ENCODE results near the gene NQO2.
"Not testable (repeated sequence)": the region's sequence is repeated elsewhere in the genome, so short reads cannot be mapped to it uniquely, and the experiment has no call there.

The NQO2 gene

GRCh38 chr6:2989332-2990247 lies 10.1 kb upstream of the NQO2 start:
- DNase-seq (ENCODE audit: low read depth): peak; percentile 50

DNA sequence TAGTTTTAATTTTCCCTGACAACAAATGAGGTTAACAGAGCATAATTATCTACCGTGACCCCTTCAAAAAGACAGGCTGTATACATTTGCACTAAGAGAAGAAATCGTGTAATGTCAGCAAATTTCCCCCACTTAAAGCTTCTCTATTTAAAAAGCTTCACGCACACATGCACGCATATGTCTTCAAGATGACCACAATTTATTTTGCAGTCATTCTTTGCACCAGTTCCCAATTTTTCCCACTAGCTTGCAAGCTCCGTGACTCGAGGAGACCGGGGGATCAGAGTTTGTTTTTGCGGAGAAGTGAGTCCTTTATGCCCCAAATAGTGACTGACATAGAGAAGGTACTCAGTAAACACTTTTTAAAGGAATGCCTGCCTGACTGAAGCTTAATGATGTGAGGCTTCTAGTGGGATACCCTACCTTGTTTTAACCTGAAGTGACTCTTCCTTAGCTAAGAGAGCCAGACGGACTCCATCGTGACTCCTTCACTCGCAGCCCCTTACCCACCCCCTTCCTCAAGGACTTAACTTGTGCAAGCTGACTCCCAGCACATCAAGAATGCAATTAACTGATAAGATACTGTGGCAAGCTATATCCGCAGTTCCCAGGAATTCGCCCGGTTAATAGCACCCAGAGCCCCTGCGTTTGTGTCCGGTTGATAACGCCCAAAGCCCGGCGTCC lies 9.3 kb upstream of the NQO2 start:
- DNase-seq (ENCODE audit: low read depth): no peak

DNA sequence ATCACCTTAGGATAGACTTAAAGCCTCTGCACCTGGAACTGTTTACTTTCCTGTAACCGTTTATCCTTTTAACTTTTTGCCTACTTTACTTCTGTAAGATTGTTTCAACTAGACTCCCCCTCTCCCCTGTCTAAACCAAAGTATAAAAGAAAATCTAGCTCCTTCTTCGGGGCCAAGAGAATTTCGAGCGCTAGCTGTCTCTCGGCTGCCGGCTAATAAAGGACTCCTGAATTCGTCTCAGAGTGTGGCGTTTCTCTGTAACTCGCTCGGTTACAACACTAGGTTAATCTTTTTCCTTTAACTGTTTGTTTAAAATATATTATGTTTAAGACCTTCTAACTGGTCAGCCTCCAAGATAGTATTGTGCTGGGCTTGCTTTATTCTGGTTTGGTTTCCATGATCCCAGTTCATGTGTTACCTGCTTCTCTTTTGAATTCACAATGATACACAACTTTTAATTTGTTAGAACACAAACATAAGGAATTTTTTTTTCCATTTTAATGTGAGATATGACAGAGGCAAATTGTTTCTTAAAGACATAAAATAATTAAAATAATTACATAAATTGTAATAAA lies 8.7 kb upstream of the NQO2 start:
- no peak for DNase-seq (ENCODE audit: low read depth)

DNA sequence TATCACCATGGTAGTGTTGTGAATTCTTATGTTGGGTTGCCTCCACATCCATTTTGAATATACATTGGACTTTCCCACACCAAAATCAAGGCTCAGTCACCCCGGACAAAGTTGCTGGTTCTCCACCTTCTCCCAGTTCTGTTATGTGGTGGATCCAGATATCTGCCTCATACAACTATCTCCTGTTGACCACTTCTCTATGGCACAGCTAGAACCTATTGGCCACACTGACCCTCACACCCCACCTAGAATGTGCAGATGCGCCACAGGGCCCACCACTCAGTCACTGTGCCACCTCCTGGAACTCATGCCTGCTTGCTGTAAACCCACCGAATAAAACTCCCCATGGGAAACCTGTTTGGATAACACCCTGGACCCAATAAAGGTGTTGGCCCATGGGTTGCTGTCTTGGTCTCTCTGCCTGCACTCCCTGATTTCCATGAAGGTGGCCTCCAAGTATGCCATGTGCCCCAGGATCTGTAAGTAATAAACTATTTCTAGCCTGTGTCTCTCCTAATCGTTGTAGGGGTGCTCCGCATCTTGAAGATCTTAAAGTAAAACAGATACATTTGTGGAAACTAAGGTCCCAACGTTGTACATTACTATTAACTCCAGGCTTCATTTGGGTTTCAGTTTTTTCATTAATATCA lies 7.2 kb upstream of the NQO2 start:
- DNase-seq (ENCODE audit: low read depth): no peak

DNA sequence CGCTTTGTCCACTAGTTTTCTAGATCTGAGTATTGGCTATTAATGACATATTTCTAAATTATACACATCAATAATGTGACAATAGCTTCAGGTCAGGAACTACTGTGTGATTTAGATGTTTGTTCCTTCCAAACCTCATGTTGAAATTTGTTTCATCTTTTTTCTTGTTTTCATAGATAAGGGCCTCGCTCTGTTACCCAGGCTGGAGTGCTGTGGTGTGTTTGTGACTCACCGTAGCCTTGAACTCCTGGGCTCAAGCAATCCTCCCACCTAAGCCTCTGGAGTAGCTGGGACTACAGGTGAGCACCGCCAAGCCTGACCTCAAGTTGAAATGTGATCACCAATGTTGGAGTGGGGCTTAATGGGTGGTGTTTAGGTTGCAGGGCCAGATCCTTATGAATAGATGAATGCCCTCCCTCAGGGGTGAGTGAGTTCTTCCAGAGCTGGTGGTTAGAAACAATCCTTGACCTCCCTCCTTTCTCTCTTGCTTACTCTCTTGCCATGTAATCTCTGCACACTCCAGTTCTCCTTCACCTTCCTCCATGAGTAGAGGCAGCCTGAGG lies 5.9 kb upstream of the NQO2 start:
- DNase-seq (ENCODE audit: low read depth): no peak

DNA sequence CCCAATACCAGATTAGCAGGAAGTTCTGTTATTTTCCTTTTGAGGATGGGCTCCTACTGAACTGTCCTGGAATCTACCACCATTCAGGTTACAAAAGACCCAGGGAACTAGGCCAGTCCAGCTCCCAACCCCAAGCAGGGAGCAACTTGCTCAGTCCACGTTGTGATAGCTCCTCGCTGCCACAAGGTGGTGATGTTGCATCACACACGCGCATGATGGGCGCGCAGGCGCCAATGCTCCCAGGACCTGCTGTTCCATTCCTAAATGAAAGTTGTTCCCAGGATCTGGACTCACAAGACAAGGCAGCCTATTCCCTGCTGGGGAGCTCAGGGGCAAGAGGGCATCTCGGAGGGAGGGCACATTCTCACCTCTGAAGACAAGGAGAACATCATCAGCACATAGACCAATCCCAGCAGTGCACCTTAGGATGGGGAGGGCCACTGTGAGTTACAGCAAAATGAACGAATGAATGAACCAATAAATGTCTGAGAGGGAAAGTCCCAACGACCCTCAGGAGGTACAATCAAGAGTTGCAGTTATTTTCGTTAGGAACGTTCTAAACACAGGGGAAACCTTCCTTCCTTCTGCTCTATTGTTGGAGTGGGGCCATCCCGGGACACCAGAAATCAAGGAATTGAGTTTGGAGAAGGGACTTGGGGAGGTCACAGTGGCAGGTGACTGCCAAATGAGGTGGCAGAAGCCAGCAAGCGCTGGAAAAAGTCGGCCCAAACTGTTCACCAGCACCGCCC lies 1.3 kb upstream of the NQO2 start:
- peak; percentile 9 for DNase-seq (ENCODE audit: low read depth)

- DNase-seq (ENCODE audit: low read depth): no peak
These were observed 586 bp upstream of the NQO2 start for GRCh38 chr6:2998998-2999617.

GRCh38 chr6:3001146-3001772 lies 1.6 kb downstream of the NQO2 start:
- no peak for DNase-seq (ENCODE audit: low read depth)

DNA sequence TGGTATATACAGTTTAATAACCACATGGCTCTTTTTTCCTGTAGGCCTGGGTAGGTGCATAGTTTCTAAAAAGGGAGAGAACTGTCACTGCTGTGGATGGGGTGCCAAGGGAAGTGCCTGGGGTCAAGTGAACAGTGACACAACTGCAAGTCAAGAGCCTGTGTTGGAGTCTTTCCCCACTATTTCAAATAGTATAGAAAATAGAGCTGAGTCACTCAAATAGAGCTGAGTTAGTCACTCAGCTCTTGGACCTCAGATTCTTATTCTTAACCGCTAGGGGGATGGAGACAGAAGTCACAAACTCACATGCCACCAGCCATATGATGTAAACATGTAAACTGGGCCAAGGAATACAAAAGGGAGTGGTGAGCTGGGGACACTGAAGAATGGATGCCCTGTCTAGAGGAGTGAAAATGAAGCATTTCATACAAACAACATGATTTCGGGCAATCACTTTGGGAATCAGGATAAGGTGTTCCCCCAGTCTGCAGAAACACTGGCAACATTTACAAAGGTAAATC lies 2.1 kb downstream of the NQO2 start:
- no peak for DNase-seq (ENCODE audit: low read depth)

DNA sequence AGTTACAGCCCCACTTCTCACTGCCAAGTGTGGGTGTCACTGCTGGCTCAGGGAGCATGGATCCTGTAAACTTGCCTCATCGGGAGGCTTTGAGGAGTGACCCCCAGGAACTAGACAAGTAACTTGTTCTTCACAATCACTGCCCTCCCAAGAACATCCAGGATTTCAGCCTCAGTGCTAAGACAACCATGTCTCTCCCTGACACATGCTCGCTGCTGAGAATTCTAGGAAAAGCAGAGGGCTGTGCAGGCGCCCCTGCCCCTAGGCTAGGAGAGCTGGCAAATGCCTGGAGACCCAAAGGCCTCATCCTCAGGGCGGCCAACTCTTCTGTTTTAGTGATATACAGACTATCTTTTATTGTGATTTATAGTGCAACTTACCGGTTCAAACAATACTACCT lies 3.5 kb downstream of the NQO2 start:
- not testable (repeated sequence) for DNase-seq (ENCODE audit: low read depth)

- DNase-seq (ENCODE audit: low read depth): no peak
These were observed 5.4 kb downstream of the NQO2 start for GRCh38 chr6:3005077-3005476.

- no peak for DNase-seq (ENCODE audit: low read depth)
These were observed 6.2 kb downstream of the NQO2 start for GRCh38 chr6:3005874-3006273.

GRCh38 chr6:3006476-3006875 lies 6.8 kb downstream of the NQO2 start:
- no peak for DNase-seq (ENCODE audit: low read depth)

- no peak for DNase-seq (ENCODE audit: low read depth)
These were observed 7.9 kb downstream of the NQO2 start for GRCh38 chr6:3007571-3007970.

GRCh38 chr6:3008712-3009265 lies 9.1 kb downstream of the NQO2 start:
- not testable (repeated sequence) for DNase-seq (ENCODE audit: low read depth)

- no peak for DNase-seq (ENCODE audit: low read depth)
These were observed 10.2 kb downstream of the NQO2 start for GRCh38 chr6:3009930-3010329.

- no peak for DNase-seq (ENCODE audit: low read depth)
These were observed 11.5 kb downstream of the NQO2 start for GRCh38 chr6:3011158-3011557.

DNA sequence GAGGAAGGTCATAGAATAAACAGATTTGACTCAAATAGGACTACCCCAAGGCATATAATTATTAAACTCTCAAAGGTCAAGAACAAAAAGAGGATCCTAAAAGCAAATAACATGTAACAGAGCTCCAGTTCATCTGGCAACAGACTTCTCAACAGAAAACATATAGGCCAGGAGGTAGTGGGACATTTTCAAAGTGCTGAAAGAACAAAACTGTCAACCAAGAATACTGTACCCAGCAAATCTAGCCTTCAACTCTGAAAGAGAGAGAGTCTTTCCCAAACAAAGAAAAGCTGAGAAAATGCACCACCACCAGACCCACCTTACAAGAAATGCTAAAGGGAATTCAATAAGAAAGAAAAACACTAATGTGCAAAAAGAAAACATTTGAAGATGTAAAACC lies 11.9 kb downstream of the NQO2 start:
- no peak for DNase-seq (ENCODE audit: low read depth)

- DNase-seq (ENCODE audit: low read depth): no peak
These were observed 13.8 kb downstream of the NQO2 start for GRCh38 chr6:3013486-3013885.
